A549 (cell line): ENCODE data around the gene SLC2A10.

Experiments used
- CBX8 ChIP-seq: fragments of 200-600 bp; sonication (generic); IDR thresholded peaks from 2 replicates; pipeline ENCODE4 v1.6.1; 2016
- CHD2 ChIP-seq: fragments of 150-350 bp; IDR thresholded peaks from 2 replicates; pipeline ENCODE4 v1.6.1; 2014; ENCODE audit warnings: low read length; ENCODE audit not compliant: partially characterized antibody
- CTCF ChIP-seq: fragments of >200 bp; sonication (Bioruptor Twin); formaldehyde crosslinking; IDR thresholded peaks from 3 replicates; pipeline ENCODE4 v1.5.1; 2016
- HDAC2 ChIP-seq: fragments of 200-600 bp; sonication (generic); IDR thresholded peaks from 2 replicates; pipeline ENCODE4 v1.6.1; 2016
- POLR2A ChIP-seq: IDR thresholded peaks from 2 replicates; pipeline ENCODE4 v1.6.1; 2012; ENCODE audit warnings: mild to moderate bottlenecking, low read length
- TF ChIP-seq, protein P1 (sequence below): fragments of 150-350 bp; IDR thresholded peaks from 2 replicates; pipeline ENCODE4 v1.6.1; 2014; ENCODE audit warnings: low read depth, mild to moderate bottlenecking, low read length

GRCh38 chr20:46670585-46671584 lies 38.6 kb upstream of the SLC2A10 start:
- no peak for TF ChIP-seq CBX8
- no peak for TF ChIP-seq CHD2
- TF ChIP-seq, protein P1, sequence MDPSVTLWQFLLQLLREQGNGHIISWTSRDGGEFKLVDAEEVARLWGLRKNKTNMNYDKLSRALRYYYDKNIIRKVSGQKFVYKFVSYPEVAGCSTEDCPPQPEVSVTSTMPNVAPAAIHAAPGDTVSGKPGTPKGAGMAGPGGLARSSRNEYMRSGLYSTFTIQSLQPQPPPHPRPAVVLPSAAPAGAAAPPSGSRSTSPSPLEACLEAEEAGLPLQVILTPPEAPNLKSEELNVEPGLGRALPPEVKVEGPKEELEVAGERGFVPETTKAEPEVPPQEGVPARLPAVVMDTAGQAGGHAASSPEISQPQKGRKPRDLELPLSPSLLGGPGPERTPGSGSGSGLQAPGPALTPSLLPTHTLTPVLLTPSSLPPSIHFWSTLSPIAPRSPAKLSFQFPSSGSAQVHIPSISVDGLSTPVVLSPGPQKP = no peak
- TF ChIP-seq CTCF = no peak
- no peak for TF ChIP-seq POLR2A
- TF ChIP-seq HDAC2 = no peak
